Fibroblast of upper back skin (primary cell): Measurements from ENCODE around the gene USP51.
"Not testable (repeated sequence)": the region's sequence is repeated elsewhere in the genome, so short reads cannot be mapped to it uniquely, and the experiment has no call there.

Experiments
- DNase-seq: peaks from one replicate; pipeline ENCODE4 v3.0.0-alpha.2; 2013

USP51 gene

DNA sequence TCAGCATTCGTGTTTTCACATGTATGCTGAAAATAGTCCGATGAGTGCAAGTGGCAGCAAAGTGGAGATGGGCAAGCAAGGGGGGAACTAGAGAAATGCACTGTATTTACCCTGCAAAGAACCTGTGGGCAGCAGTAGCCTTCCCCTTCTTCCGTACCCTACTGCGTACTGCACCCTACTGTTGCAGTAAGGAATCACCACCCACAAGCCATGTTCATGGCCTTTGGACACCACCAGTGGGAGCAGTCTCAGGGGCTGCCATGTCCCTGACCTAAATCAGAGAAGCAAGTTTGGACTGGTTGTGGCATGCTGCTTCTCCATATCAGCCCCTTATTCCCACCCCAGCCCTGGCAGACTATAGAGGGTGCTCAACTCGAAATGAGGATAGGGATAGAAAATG is 25.6 kb downstream of the USP51 start:
- DNase-seq, result not testable (repeated sequence)

- not testable (repeated sequence) for DNase-seq
Observed at GRCh38 chrX:55459926-55460325, 29.7 kb downstream of the USP51 start.

DNA sequence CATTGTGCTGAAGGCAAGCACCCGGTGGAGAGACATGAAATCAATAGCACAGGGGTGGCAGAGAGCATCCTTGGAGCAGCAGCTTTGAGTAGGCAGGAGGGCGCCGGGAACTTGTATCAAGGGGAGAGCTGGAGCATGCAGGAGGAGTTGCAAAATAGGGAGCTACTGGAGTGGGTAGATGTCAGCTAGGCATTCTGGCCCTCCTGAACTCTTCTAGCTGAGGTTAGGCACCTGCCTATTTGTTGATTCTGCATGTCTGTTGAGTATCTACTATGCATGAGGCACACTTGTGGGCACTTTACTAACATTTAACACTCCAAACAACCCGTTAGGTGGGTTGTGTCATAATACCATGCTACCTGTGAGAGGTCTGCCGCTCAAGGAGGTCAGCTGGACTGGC is 30.2 kb downstream of the USP51 start:
- not testable (repeated sequence) for DNase-seq

DNA sequence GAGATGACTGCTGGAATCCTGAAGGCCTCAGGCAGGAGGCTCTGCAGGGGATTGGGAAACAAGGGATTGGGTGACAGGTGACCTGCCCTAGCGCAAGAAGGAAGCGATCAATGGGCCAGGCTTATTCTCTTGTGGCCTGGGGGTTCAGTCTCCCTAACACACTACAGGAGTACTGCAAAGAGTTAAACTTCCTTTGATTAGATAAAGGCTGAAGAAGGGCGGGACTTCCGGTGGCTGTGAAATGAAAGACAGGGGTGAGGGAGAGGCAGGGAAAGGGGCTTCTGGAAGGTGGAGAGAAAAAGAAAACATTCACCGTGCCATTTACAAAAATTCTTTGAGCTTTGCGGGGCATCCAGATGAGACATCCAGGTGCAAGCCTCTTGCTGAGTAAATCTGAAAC is 33.9 kb downstream of the USP51 start:
- not testable (repeated sequence) for DNase-seq

DNA sequence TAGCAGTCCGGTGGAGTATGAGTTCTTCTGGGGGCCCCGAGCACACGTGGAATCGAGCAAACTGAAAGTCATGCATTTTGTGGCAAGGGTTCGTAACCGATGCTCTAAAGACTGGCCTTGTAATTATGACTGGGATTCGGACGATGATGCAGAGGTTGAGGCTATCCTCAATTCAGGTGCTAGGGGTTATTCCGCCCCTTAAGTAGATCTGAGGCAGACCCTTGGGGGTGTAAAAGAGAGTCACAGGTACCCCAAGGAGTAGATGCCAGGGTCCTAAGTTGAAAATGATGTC is 36.9 kb downstream of the USP51 start:
- no peak for DNase-seq

DNA sequence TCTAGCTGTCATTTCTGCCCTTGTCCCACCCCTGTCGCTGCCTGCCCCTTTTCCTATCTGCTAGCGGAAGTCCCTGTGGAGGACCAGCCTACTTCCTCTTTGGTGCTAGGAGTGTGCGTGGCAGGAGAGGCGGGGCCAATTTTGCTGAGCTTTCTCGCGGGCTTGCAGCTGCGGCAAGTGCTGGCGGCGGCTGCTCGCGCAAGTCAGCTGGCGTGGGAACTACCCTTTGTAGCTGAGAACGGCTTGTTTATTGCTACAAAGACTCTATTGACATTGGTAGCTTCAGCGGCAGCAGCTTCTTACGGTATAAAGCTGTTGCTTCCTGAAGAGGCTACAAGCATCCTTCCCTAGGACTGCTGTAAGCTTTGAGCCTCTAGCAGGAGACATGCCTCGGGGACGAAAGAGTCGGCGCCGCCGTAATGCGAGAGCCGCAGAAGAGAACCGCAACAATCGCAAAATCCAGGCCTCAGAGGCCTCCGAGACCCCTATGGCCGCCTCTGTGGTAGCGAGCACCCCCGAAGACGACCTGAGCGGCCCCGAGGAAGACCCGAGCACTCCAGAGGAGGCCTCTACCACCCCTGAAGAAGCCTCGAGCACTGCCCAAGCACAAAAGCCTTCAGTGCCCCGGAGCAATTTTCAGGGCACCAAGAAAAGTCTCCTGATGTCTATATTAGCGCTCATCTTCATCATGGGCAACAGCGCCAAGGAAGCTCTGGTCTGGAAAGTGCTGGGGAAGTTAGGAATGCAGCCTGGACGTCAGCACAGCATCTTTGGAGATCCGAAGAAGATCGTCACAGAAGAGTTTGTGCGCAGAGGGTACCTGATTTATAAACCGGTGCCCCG is 37.4 kb downstream of the USP51 start, which contains the start of gene MAGEH1:
TSS of gene MAGEH1 (plus strand) at position 138 of the 843 bp plus-strand sequence. CDS start at position 386, 248 bp downstream.
- peak; percentile 82 for DNase-seq

GRCh38 chrX:55451626-55451989 is 38.0 kb downstream of the USP51 start:
- no peak for DNase-seq

GRCh38 chrX:55451141-55451540 is 38.5 kb downstream of the USP51 start:
- no peak for DNase-seq

DNA sequence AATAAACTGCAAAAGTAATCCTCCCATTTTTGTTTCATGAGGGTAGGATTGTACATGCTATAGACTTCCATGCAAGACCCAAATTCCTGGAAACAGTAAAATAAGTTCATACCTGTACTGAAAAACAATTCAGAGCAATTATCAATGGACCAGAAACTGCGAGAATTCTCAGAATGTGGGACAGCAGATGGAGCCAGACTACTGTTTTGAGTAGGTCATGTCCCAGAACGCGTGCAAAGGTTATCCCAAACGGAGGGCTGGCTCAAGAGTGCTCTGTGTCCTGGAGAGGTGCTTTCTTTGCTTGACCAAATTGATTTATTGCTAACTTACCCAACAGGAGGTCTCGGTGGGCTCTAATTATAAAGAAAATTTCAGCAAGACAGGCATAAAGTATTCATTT is 39.4 kb downstream of the USP51 start:
- DNase-seq, result peak; percentile 18

GRCh38 chrX:55443468-55443867 is 46.2 kb downstream of the USP51 start:
- DNase-seq, result not testable (repeated sequence)
